GM12872 (cell line): ENCODE measurements around the gene JAK1.

ENCODE experiments used
- TF ChIP-seq, protein P1 (sequence below): IDR thresholded peaks from 3 replicates; pipeline ENCODE4 v1.5.1; 2011; ENCODE audit warnings: low read depth, mild to moderate bottlenecking, low read length, moderate library complexity; ENCODE audit not compliant: insufficient read depth

Gene JAK1

DNA sequence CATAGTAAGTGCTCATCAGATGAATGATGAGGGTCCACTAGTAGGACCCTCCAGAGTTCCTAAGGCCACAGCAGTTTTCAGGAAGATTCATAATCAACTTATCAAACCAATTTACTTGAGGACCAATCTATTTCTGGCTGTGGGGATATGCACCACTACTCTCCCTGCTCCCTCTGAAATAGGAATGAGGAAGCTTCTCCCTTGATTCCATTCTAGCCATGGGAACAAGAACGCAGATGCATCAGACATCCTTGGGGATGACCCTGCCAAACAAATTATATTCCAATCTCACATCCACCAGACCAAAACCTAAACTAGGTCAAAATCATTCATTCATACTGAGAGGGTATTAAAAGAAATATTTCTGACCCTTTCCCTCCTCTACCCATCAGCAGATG is 31.5 kb downstream of the JAK1 start:
- TF ChIP-seq, protein P1, sequence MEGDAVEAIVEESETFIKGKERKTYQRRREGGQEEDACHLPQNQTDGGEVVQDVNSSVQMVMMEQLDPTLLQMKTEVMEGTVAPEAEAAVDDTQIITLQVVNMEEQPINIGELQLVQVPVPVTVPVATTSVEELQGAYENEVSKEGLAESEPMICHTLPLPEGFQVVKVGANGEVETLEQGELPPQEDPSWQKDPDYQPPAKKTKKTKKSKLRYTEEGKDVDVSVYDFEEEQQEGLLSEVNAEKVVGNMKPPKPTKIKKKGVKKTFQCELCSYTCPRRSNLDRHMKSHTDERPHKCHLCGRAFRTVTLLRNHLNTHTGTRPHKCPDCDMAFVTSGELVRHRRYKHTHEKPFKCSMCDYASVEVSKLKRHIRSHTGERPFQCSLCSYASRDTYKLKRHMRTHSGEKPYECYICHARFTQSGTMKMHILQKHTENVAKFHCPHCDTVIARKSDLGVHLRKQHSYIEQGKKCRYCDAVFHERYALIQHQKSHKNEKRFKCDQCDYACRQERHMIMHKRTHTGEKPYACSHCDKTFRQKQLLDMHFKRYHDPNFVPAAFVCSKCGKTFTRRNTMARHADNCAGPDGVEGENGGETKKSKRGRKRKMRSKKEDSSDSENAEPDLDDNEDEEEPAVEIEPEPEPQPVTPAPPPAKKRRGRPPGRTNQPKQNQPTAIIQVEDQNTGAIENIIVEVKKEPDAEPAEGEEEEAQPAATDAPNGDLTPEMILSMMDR, result no peak

DNA sequence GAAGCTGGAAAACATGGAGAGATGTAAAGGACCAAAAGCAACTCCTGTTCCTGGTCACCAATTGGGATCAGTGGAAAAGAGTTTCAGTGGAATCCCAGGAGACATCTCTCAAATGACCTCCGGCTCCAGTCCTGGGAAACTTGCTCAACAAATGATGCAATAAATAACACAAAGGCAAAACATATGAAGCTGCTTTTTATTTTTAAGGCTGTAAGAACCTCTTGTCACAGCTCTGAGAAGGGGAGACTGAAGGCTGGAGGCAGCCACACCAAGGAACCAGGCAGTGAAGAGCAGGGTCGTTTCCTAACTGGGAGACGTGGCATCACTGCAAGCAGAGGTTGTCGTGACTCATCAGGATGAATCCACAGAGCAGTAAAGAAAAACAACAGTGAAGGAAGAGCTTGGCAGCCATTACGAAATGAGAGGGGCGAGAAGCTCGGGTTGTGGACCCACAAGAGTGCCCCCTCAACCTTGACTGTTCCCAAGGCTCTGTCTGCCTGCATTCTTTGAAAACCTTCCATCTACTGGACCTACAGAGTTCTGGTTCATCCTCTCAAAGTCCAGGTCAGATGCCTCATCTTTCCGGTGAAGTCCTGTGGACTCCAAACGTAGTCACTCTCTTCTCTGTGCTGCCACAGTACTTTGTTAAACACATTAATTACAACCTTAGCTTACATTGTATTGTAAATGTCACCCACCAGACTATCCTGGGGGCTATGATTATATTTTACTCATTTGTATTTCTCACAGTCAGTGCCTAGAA is 32.1 kb downstream of the JAK1 start:
- TF ChIP-seq, protein P1, result no peak

DNA sequence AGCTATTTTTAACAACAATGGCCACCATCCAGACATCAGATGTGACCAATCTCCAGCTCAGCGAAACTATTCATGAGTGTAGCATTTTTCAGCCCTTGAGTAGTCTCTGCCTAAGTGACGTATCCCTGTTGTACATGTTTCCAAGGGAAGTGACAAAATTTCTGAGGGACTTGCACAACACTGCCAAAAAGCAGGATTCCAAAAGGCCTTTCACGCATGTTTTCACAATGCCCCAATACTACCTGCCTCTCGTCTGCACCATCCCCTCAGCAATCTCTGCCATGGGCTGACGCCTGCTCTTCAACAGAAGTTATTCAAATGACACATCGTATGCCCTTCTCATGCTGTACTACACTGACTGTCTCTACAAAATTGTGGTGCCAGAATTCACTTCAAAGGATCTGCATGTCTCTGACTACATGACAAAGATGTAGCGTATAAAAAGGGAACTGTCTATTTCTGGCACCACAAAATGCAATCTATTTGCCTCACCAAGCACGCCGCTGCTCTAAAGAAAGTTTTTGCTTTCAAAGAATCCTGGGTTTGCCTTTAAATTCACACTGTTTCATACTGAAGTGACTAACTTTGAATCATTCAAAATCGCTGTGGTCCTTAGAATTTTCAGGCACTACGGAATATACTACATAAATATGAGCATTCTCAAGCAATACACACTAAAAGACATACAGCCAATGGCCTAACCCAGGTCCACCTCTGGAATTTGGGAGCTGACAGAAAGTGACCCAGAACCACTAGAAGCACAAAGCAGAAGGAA is 32.9 kb downstream of the JAK1 start:
- TF ChIP-seq, protein P1, result no peak

DNA sequence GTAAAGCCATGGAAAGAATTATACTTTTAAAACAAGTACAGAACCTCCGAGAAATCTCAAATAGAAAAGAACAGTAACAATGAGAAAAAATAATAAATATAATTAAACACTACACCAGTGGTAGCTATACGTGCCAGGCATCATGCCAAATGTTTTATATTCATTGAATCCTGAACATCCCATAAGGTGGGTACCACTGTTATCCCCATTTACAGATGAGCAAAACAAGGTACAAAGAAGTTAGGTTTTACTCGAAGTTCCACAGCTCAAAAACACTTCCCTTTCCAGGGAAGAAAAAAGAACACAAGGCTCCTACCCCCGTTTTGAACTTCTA is 33.4 kb downstream of the JAK1 start:
- TF ChIP-seq, protein P1, result no peak

DNA sequence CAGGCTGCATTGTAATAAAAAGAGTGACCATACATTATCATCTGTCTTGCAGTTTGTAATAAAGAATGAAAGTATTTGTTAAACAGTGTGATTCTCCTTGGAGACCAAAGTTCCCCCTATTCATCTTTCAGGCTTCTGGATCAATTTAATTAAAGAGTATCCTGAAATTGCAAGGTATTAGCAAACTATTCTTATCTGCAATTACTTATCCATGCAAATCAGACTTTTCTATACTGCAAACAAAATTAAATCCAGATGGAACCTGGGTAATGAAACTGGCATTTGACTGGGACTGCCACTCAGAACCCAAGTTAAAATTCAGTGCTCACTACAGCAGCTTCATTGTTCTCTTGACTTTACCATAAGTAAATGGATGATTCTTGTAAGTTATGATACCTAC is 37.1 kb downstream of the JAK1 start:
- TF ChIP-seq, protein P1, result no peak

DNA sequence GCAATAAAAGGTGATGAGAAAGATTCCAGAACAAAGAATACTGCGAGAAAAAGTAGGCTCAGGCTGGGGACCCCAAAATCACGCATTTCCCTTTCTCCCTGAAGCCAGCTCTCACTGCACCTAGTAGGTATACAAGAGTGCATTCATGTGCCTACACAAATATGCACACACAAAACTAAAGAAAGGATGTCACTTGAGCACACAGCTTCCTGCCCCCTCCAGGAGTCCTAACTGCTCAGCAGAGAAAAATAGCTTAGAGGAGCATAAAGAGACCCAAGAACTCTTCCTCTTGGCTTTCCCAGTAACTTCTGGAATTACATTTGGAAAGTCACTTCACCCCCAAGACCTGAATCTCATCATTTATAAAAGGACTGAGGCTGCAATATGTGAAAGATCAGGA is 38.0 kb downstream of the JAK1 start:
- TF ChIP-seq, protein P1, result no peak

DNA sequence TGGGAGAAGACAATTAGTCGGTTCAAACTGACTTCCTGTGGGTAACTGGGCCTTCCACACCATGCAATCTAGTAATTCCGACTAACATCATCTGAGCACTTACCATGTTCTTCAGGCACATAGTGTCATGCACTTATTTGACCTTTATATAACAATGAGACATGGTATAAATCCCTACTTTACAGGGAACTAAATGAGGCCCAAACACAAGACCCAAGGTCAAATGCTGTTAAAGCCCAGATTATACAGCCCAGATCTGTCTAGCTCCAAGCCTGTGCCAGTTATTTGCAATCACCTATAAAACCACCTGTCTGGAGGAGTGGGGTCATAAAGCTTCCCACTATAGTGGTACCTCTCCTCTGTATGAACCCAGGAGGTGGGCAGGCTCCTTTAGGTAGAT is 40.8 kb downstream of the JAK1 start:
- TF ChIP-seq, protein P1, result no peak
